CD4-positive, alpha-beta T cell treated with Interleukin-21 for 1 hour (primary cell): ENCODE data around the gene GCSAM.

Source experiments
- DNase-seq: peaks from one replicate; pipeline ENCODE4 v3.0.0-alpha.2; 2020

Gene GCSAM

GRCh38 chr3:112128843-112129727 lies 4.0 kb downstream of the GCSAM start:
- DNase-seq = peak; percentile 85

GRCh38 chr3:112127522-112128494 lies 5.2 kb downstream of the GCSAM start:
- no peak for DNase-seq

- DNase-seq = no peak
Observed at GRCh38 chr3:112126511-112126911, 6.5 kb downstream of the GCSAM start.

- DNase-seq = no peak
Observed at GRCh38 chr3:112124907-112125607, 8.0 kb downstream of the GCSAM start.

- DNase-seq = no peak
Observed at GRCh38 chr3:112123548-112123947, 9.5 kb downstream of the GCSAM start.

GRCh38 chr3:112122870-112123269 lies 10.2 kb downstream of the GCSAM start:
- no peak for DNase-seq

GRCh38 chr3:112121577-112122547 lies 11.2 kb downstream of the GCSAM start:
- no peak for DNase-seq

GRCh38 chr3:112119962-112120836 lies 12.8 kb downstream of the GCSAM start:
- no peak for DNase-seq

GRCh38 chr3:112117841-112118571 lies 15.0 kb downstream of the GCSAM start:
- no peak for DNase-seq

GRCh38 chr3:112117415-112117814 lies 15.6 kb downstream of the GCSAM start:
- DNase-seq = no peak

- DNase-seq = no peak
Observed at GRCh38 chr3:112116748-112117186, 16.3 kb downstream of the GCSAM start.

- DNase-seq = no peak
Observed at GRCh38 chr3:112115806-112116383, 17.2 kb downstream of the GCSAM start.

- no peak for DNase-seq
Observed at GRCh38 chr3:112115161-112115739, 17.8 kb downstream of the GCSAM start.

- no peak for DNase-seq
Observed at GRCh38 chr3:112114576-112115160, 18.4 kb downstream of the GCSAM start.

- DNase-seq = peak; percentile 80
Observed at GRCh38 chr3:112111785-112112402, 21.2 kb downstream of the GCSAM start.

- DNase-seq = no peak
Observed at GRCh38 chr3:112109322-112109721, 23.7 kb downstream of the GCSAM start.

- no peak for DNase-seq
Observed at GRCh38 chr3:112104774-112105173, 28.3 kb downstream of the GCSAM start.

GRCh38 chr3:112101916-112102315 lies 31.1 kb downstream of the GCSAM start:
- no peak for DNase-seq
